NCI-H146 treated with DMSO at 0.1 percent for 48 hours (cell line): ENCODE results near the gene ZNF33A.
"Not testable (repeated sequence)": the region's sequence is repeated elsewhere in the genome, so short reads cannot be mapped to it uniquely, and the experiment has no call there.

Experiments used
- DNase-seq: peaks from one replicate; lab custom pipeline; 2025; ENCODE audit not compliant: unreplicated experiment; lab: John Stamatoyannopoulos, UW

The ZNF33A gene

GRCh38 chr10:38010119-38010903 lies at the start of gene ZNF33A:
Gene ZNF33A (plus strand): TSS chr10:38010675. CDS start chr10:38012342, 1,667 bp downstream.
- peak; percentile 89 for DNase-seq

GRCh38 chr10:37965006-37965405 lies 45.5 kb upstream of the ZNF33A start:
- no peak for DNase-seq

GRCh38 chr10:37972396-37972795 lies 38.1 kb upstream of the ZNF33A start:
- no peak for DNase-seq

DNA sequence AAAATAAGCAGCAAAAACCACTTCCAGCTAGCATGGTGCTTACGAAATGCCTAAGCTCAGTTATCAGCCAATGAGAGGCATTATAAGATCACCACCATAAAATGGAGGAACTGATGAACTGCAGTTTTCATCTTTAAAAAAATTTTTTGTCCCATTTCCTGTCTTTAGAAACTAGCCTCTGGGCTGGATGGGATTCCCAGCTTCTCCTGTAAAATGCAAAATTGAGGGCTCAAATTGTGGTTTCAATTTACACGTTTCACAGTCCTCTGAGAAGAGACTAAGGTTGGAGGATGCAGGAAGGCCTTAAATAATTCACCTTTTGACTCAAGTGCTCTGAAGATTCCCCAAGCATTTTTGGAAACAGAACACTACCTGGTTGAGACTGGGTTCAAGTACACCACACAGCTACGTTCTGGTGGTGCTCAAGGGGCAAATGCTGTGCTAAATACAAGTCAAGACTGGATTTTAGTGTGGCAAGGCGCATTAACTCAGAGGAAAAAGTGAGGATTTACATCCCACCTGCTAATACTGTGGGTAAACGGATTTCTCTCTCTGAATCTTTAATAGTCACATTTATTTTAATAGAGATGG lies 35.0 kb upstream of the ZNF33A start:
- no peak for DNase-seq

GRCh38 chr10:37976091-37976879 lies 34.2 kb upstream of the ZNF33A start, which contains the start of gene ZNF25:
Gene ZNF25 (minus strand): TSS chr10:37976647. CDS start chr10:37971722, 4,925 bp downstream.
- peak; percentile 99 for DNase-seq

DNA sequence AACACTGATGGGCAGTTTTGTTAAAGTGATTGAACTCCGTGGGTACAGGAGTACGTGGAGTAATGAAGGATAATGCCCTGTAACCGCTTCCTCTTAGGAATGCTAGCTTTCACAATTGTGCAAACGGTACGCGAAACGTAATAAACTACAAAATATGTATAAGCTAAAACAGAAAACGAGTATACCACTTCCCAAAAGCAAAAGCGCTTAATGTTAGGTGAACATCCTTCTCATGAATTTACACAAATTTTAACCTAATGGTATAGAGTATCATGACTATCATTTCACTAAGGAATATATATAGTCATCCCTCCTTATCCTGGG lies 33.6 kb upstream of the ZNF33A start:
- no peak for DNase-seq

DNA sequence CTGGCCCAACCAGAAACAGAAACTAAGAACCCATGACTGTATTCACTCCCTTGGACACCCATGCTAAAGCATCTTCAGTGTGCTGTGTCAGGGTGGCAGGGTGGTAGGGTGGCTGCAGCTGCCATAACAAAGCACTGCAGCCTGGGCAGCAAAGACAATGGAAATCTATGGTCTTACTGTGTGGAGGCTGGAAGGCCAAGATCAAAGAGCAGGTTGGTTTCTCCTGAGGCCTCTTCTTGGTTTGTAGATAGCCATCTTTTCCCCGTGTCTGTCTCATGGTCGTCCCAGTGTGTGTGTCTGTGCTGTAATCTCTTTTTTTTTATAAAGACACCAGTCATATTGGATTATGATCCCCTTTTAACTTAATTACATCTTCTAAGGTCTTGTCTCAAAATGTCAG lies 18.8 kb upstream of the ZNF33A start:
- no peak for DNase-seq

DNA sequence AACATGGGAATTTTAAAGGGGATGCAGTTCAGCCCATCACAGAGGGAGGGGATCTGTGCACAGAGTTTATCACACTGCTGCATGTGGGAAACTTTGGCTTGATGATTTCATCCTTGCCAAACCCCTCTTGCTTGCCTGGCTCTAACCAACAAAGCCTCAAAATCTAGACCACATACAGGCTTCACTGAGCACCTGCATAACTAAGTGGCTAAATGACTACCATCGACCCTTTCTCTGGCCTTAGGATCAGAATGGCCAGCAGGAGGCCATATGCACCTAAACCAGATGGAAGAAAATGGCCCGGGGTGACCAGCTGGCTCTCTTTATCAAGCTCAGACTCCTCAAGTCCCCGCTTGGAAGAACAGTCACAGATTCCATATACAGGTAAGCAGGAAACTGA lies 18.4 kb upstream of the ZNF33A start:
- DNase-seq, result no peak

GRCh38 chr10:37998920-37999319 lies 11.6 kb upstream of the ZNF33A start:
- DNase-seq, result not testable (repeated sequence)

GRCh38 chr10:38000474-38000873 lies 10.0 kb upstream of the ZNF33A start:
- not testable (repeated sequence) for DNase-seq

DNA sequence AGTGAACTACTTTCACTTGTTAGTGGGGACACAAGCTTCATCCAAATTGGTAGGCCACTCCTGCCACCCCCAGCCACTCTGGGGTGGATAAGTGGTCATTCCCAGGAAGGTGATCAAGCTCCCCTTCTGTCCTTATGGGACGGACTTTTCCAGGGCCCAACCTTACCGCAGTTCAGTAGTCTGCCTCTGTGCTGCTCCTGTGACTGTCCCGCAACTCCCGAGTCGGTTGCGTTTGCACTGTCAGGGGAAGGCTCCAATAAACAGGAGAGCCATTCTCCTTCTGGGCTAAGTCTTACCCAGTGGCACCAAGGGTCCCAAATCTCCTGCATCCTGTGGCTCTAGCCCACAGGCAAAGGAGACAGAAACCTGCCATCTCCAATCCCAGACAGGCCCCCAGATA lies 7.4 kb upstream of the ZNF33A start:
- no peak for DNase-seq

- no peak for DNase-seq
Measured at GRCh38 chr10:38003588-38003987, 6.9 kb upstream of the ZNF33A start.

DNA sequence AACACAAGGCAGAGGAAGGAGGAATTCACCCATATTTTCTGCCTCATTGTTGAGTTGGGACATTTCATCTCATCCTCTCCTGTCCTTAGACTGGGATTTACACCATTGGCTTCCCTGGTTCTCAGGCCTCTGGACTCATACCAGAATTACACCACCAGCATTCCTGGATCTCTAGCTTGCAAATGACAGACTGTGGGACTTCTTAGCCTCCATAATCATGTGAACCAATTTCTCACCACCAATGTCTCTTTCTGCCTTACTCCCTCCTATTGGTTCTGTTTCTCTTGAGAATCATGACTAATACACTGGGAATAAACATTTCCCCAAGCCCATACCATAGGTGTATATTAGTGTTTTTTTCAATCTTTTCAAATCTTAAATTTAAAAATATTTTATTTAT lies 2.9 kb upstream of the ZNF33A start:
- DNase-seq, result no peak

GRCh38 chr10:38007991-38008390 lies 2.5 kb upstream of the ZNF33A start:
- DNase-seq, result no peak

DNA sequence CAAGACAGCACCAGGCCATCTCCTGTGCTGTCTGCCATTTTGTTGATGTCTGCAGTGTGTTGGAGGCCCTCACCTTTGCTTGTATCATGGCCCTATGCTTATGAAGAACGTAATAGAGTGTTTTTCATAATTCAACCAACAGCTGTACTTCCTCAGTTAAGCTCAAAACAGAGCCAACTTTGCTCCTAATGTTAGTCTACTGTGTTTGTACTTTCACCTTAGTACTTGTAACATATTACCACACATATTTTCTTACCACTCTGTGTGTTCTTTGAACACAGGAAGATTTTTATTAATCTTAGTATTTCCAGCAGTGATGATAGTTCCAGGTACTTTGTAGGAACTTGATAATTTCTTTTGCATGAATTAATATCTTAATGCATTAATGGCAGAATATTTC lies 5.9 kb downstream of the ZNF33A start:
- DNase-seq, result no peak

DNA sequence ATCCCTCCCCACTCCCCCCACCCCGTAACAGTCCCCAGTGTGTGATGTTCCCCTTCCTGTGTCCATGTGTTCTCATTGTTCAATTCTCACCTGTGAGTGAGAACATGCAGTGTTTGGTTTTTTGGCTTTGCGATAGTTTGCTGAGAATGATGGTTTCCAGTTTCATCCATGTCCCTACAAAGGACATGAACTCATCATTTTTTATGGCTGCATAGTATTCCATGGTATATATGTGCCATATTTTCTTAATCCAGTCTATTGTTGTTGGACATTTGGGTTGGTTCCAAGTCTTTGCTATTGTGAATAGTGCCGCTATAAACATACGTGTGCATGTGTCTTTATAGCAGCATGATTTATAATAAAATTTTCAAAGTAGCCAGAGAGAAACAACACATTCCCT lies 8.6 kb downstream of the ZNF33A start:
- DNase-seq, result not testable (repeated sequence)

- DNase-seq, result no peak
Measured at GRCh38 chr10:38025283-38025682, 14.8 kb downstream of the ZNF33A start.

GRCh38 chr10:38027986-38028385 lies 17.5 kb downstream of the ZNF33A start:
- DNase-seq, result no peak

DNA sequence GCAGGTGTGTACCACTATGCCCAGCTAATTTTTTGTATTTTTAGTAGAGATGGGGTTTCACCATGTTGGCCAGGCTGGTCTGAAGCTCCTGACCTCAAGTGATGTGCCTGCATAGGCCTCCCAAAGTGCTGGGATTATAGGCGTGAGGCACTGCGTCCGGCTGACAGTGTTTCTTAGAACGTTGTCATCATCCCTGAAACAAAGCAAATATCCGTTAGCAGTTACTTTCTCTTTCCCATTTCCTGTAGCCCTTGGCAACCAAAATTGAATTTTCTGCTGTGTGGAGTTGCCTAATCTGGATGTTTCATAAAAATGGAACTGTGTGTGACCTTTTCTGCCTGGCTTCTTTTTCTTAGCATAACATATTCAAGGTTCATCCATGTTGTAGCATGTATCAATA lies 22.4 kb downstream of the ZNF33A start:
- no peak for DNase-seq

GRCh38 chr10:38038107-38038931 lies 27.8 kb downstream of the ZNF33A start:
- no peak for DNase-seq

DNA sequence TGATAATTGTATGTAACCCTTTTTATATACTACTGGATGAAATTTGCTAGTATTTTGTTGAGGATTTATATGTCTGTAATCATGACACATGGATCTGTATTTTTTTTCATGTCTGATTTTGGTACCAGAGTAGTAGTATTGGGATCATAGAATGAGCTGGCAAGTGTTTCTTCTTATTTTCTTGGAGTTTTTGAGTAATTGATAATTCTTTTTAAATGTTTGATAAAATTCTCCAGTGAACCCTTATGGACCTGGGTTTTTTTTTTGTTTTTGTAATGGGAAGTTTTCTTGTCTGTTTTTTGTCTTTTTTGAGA lies 28.4 kb downstream of the ZNF33A start:
- no peak for DNase-seq
